SK-N-MC (cell line): ENCODE data around the gene KLB.

Source experiments
- EZH2 ChIP-seq: fragments of 200-600 bp; sonication (generic); IDR thresholded peaks from one replicate; pipeline ENCODE4 v1.6.1; 2017; ENCODE audit warnings: antibody characterized with exemption
- POLR2AphosphoS5 ChIP-seq: IDR thresholded peaks from 2 replicates; pipeline ENCODE4 v1.6.1; 2012; ENCODE audit warnings: mild to moderate bottlenecking, low read depth, low read length, borderline replicate concordance

DNA sequence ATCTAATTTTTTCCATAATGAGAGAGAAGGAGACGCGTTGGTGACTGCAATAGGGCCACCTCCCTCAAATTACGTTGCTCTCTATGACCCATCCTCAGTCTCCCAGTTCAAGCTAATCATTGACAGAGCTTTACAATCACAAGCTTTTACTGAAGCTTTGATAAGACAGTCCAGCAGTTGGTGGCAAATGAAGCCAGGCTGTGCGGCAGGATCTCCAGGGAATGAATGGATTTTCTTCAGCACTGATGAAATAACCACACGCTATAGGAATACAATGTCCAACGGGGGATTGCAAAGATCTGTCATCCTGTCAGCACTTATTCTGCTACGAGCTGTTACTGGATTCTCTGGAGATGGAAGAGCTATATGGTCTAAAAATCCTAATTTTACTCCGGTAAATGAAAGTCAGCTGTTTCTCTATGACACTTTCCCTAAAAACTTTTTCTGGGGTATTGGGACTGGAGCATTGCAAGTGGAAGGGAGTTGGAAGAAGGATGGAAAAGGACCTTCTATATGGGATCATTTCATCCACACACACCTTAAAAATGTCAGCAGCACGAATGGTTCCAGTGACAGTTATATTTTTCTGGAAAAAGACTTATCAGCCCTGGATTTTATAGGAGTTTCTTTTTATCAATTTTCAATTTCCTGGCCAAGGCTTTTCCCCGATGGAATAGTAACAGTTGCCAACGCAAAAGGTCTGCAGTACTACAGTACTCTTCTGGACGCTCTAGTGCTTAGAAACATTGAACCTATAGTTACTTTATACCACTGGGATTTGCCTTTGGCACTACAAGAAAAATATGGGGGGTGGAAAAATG, at the start of gene KLB:
- TF ChIP-seq EZH2 (no peak), POLR2AphosphoS5 (no peak)
